NCI-H226 (cell line): ENCODE results near the gene NRG2.

Source experiments
- DNase-seq: peaks from one replicate; pipeline ENCODE4 v3.0.0-alpha.2; 2015

NRG2 gene

DNA sequence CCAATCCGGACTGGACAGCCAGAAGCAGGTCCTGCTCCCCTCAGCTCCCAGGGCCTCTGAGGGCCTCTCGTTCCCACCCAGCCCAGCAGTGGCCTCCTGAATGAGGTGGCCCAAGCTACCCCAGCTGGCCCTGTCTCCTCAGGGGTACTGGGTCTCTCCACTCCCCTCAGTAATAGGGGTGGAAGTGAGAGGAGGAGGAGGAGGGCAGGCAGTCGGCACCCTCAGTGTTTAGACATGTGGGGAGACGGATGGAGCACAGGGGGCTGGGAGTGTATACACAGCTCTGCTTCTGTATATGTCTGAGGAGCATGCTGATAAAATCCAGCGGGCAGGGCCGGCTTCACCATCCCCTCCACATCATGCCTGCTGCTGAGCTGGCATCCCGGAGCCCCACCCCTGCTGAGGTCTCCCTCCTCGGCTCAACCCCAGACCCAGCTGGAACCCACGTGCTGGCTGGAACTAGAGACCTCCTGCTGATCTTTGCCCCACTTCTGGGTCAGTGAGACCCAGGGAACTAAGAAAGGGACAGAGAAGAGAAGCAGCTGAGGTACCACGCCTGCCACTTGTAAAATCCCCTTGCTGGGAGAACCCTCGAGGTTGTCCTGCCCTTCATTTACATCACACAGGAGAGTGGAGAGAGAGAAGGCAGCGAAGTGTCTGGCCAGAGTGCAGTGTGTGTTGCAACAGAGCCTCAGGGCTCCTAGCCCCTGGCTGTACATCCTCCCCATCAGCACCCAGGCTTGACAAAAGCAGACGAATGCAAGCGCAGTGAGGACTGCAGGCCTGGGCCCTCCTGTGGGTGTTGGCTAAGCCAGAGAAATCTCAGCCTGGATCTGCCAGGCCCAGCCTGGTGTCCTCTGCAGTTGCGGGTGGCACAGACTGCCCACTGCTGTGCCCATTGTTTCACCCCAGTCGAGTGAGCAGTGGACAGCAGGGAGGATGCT is 170.0 kb downstream of the NRG2 start:
- DNase-seq = no peak

DNA sequence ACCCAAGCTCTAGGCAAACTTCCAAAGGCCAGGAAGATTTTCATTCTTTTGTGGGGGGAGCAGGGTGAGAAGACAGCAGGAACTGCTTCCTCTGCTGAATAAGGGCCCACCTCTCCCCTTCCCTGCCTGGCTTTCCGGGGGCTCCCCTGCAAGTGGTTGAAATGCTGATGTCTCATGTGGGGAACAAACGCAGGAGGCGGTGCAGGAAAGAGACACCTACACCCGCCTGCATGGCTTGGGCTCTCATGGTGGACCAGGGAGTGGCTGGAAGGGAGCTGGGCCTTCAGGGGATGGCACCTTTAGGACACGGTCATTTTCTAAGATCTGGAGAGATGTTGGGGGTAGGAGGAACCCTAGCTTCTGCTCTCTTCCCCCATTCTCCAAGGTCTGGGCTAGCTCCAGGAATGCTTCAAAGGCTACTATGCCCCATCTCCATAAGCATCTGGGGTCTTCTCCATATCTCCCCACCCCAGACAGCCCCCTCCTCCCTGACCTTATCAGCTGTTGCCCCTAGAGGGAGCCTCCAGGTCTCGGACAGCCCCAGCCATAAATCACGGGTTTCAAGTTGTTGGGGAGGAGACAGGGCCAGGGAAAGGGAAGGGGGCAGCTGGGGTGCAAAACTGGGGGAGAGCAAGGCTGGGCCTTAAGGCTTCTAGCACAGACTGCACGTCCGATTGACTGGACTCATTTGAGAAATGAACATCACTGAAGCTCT is 170.9 kb downstream of the NRG2 start:
- DNase-seq = no peak

DNA sequence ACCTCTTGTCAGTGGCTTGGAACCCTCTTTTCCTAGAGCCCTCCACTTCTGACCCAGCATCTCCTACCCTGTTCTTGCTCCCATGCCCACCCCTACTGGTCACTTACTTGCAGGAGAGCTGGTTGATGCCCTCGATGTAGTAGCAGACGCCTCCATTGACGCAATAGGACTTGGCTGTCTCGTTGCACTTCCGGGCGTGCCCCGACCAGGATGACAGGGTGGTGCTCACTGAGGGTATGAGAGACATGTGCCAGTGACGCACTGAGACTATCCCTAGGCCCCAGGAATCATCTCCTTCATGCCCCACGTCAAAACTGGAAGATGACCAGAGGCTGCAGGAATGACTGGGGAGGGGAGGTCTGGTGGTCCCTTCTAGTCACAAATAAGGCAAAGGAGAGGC is 171.5 kb downstream of the NRG2 start:
- DNase-seq = no peak

DNA sequence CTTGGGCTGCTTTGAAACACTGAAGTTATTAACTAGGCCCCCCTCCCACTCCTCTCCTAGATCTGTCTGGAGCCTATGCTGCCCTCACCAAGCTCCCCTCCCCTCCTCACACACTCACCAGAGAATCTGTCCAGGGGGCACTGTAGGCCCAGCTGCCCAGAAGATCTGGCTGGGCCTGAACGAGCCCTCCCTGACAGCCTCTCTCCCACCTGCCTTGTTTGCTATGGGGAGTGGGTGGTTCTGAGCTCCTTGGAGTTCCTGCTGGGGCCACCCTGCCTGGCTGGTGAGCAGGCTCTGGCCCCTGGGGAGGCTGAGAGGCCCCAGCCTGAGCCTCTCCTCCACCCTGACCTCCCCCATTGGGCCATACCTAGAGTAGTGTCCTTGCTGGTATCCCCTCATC is 172.4 kb downstream of the NRG2 start:
- no peak for DNase-seq

DNA sequence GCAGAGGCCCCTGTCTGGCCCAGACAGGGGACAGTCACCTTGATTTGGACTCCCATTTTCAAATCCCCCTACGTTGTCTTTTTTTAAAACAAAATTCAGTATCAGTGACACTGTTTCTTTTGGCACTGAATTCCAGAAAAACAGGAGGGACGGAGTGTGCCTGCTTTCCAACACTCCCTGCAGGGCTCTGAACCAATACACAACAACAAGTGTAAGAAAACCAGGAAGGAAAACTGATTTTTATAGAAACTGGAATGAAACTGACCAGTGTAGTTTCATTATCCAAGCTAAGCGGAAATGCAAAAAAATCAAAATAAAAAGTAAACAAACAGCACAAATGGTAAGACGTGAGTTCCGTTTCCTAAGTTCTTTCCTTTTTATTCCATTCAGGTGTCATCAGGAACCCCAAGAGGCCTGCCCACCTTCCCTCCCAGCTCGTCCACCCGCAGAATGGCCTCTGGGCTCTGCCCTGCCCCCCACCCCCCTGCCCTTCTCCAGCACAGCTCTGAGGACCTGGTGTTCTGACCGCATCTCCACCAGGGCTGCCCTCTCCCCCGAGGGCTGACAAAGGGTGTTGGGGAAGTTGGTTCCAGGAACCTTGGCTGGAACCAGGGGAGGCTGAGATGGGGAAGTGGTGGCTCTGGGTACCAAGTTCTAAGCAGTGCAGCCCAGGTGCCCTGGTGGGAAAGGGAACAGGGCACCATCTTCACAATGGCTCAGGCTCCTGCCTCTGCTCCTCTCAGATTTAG is 173.9 kb downstream of the NRG2 start:
- DNase-seq = no peak

DNA sequence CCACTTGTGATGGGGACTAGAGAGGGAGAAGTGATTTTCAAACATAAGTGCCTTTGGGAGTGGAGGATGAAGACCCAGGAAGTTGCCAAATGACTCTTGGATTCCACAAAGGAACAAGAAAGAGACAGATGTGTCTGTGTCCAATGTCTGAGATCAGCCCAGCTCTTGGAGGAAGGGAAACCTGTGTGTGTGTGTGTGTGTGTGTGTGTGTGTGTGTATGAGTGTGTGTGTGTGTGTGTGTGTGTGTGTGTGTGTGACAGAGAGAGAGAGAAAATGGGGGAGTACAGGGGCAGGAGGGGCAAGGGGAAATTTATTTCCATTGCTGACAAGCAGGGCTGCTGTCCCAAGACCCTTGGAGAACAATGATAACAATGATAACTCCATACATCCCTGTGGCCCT is 175.5 kb downstream of the NRG2 start:
- DNase-seq = no peak

DNA sequence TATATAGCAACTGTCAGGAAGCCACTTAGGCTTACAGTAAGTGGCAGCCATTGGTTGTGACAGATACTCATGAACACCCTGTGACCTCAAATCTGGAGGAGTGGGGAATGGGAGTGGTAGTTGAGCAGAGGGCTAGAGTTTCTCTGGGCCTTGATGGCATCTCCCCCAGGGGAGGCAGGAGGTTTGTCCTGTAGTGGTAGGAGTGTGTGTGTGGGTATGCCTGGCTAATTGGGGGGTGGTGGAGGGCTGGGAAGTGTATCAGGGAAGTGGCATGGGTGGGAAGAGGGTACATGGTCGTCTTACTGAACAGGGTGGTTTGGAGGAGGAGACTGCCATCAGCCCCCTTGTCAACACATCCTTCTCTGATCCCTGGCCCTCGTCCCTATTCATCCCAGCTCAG is 176.0 kb downstream of the NRG2 start:
- no peak for DNase-seq

DNA sequence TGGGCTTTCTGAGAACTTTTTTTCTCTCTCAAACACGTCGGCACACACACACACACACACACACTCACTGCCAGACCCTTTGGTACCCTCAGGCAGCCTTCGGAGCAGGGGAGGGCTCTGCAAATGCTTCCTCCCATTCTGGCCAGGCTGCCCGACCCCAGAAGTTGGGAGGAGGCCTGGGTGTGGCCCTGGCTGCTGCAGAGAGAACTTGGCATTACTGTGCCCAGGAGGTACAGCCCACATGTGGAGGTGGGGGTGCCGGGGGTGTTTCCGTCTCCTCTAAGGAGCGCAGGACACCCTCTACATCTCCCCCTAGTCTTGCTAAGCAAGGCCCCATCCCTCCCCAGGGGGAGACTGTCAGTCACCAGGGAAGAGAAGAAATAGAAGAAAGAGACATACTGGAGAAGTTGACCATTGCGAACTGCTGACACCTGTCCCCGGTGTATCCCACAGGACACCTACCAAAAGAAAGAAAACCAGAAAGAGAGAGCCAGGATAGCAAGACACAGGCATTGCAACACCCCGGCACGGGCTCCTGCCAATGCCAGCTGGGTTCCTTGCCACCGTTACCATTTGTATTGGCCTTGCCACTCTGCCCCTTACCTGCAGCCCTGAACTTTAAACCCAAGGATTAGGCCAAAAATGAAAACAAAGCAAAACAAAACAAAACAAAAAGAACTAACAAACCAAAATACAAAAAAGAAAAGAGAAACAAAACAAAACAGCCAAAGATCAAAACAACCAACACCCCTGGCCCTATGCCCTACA is 178.2 kb downstream of the NRG2 start:
- DNase-seq = no peak

DNA sequence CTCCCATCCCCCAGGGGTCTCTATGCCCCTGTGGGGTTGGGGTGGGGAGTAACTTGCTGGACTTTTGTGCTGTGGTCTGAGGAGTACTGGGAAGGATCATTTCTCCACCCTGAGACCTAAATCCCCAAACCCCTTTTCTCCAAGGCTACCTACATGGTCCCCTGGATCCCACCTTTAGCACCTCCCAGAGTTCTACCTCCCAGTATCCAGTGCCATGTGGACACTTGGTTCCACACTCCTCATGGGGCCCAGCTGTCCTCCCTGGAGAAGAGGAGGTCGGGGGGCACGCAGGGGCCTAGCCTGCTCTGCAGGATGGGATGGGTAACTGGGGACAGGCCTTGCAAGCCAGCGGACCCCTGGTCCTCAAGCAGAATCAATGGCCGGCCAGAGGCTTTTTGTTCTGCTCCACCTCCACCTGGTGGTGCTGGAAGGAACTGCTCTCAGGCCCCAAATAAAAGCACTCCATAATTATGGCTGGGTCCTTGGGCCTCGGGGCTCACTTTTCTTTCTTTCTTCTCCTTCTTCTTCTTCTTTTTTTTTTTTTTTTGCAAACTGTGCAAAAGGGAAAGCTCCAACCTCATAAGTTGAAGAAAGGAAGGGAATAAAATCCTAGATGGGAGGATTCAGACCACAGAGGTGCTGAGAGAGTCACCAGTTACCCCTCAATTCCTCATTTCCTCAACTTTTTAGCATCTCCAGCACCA is 179.1 kb downstream of the NRG2 start:
- DNase-seq = no peak

DNA sequence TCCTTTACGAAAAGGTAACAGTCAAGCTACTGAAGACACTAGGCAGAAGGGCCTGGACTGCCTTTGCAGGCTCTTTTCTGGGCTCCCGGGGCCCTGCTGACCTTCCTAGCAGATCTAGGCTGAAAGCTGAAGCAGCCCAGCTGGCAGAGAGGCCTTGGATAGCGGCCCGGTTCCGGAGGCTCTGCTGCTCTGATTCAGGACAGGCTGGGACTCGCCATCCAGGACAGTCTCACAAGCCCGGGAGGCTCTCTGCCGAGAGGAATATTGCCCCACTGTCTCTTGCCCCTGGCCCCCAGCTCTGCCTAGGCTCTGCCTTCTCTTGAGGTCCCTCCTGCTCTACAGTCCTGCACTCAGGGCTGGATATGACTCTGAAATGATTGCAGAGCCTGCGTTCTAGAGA is 179.7 kb downstream of the NRG2 start:
- no peak for DNase-seq

DNA sequence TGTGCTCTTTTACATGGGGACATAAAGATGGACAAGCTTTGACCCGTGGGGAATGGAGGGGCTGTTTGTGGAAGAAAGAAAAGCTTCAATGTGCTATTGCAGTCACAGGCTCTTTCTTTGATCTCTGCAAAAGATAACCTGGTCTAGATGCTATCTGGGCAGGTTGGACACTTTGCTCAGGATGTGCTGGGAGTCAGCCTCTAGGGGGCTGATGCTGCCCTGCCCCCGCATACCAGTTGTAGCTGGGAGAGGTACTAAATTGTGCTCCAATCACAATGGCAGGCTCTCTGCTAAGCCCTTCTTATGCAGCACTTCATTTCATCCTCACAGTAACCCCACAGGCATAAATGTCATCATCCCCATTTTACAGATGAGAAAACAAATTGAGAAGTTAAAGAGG is 180.3 kb downstream of the NRG2 start:
- no peak for DNase-seq

DNA sequence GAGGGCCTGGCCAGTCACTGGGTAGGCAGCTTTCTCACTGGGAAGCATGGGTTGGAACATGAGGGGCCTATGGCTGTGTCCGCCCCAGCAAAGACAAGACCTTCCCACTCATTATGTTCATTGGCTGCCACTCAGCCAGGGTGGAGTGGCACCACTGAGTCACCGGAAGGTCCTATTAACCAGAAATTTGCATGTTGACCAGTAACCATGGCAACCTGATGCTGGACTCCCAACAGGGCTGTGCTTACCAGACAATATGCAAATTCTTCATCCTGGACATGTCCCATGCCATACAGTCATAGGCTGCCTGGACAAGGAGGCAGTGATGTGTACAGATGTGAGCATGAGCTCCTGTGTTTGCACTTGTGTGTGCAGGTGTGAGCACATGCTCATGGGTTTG is 180.8 kb downstream of the NRG2 start:
- no peak for DNase-seq

DNA sequence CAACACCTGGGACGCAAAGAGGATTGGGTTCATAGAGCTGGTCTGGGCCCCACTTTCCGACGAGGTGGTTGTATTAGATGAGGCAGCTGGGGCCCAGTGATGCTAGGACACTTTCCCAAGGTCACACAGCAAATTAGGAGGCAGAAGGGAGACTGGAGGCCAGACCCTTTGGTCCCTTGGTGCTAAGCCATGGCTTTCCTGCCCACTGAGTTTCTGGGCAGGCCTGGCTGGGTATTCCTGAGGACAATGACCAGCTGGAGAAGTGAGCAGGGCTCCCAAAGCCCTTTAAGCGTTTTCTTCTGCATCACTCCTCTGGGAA is 181.3 kb downstream of the NRG2 start:
- DNase-seq = no peak

DNA sequence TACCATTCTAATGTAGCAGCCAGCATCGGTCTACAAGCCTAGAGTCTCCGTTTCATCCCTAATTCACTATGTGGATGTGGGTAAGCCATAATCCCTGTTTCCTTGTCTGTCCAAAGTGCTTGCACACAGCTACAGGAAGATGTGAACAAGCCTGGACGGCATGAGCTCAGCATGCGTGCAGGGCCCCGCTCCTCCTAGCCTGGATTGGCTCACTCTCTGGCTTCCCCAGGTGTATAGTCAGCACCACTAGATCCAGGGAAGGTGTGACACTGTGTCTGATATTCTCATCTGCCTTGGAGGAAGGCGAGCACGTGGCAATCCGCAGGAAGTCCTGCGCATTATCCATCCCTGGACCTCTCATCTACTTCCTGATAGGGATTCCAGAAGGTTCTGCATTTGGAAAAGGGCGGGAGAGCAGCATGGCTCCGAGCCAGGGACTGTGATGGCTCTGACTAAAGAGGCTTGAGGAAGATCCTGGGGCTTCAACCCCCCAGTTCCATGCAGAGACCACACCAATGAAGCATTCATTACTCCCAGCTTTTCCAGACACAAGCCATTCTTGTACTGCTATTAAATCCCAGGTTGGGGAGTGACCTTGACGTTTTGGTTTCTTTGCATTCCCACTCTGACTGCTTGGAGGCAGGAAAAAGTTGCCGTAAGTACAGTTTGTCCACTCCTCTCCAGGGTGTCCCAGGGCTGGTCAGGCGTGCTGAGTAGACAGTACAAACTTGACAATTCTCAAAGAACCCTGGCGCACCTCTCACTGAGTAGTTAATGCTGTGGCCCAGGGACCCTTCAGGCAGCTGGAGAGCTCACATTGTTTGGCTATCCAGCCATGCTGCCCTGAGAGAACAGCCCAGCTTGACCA is 181.8 kb downstream of the NRG2 start:
- no peak for DNase-seq

DNA sequence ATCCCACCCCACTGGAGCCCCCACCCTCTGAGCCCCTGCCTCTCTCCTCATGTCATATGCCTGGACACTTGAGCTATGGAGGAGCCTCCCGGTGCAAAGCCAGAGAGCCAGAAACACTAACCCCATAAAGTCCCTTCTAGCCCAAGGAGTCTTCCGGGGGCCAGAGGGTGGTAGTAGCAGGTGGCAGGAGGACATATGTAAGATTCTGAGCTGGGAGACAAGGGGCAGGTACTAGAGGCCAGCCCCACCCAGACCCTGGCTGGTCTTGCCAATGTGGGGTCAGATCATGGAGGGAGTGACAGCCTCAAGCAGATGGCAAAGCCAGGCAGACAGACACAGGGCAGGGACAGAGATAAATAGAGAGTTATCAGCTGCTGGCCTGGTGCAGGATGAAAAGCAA is 184.1 kb downstream of the NRG2 start:
- DNase-seq = no peak

DNA sequence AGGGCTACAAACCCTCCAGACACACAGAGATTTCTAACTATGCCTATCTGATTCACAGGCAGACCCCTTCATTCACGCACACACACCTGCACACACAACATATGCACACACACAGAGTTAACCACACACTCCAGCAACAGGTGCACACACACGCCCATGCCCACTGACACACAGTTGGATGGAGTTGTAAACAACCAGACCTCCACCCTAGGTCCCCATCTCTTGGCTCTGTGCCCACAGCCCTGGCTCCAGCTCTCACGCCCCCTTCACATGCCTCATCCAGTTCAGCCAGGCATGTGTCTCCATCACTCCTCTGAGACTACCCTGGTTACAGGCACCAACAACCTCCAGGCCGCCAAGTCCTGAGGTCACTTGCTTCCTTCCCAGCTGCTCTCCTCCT is 186.4 kb downstream of the NRG2 start:
- no peak for DNase-seq

DNA sequence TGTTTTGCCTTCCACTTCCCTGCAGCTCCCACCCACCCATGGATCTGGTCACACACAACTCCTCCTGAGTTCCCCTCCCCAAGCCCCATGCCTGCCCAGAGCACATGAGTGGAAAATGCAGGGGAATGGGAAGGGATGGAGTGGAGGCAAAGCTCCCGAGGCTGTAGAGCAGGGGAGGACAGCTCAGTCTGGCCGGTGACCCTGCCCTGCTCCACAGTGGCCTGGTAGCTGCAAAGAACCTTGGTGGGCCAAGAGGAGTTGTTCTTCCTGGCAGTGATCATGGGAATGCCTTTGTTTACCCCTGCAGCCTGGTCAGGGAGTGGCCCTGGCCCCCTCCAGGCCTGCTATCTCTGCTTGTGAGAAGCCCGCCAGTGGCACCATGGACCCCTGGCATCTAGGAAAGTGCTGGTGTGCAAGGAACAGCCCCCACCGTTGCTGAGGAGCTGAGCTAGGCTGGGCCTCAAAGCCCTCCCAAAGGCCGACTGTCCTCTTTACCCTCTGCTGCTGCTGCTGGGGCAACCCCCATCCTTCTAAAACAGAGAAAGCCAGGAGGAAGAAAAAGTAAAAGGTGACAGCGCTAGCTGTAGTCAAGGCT is 187.1 kb downstream of the NRG2 start:
- DNase-seq = no peak

DNA sequence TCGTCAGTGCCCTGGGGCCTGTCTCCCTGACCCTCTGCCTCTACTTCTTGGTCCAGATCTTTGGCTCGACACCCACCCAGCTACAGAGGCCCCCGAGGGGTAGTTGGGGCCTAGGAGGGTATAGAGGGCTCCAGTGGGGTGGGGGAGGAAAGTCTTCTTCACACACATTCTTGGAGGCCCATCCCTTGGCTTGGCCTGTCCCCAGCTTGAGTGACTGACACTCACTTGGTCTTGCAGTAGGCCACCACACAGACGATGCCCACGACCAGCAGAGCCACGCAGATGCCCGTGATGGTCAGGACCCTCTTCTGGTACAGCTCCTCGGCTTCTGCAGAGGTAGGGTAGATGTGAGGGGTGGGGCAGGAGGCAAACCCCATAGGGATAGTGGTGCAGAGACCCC is 187.6 kb downstream of the NRG2 start:
- no peak for DNase-seq

DNA sequence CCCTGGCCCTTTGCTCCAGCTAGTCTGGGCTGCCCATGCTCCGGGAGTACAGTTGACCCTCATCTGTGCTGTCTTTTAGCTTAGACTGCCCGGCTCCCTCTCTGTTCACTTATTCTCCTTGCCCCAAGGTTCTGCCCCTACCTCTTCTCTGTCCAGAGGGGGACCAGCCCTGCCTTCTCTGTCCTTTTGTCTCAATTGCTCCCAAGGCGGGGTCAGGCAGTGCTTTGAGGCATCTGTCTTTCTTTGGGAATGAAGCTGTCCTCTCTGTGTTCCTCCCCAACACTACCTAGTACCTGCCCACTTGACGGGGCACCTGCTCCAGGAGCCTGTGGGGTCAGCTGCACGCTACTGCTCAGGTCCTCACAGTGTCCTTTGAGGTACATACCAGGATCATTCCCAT is 188.1 kb downstream of the NRG2 start:
- DNase-seq = no peak

DNA sequence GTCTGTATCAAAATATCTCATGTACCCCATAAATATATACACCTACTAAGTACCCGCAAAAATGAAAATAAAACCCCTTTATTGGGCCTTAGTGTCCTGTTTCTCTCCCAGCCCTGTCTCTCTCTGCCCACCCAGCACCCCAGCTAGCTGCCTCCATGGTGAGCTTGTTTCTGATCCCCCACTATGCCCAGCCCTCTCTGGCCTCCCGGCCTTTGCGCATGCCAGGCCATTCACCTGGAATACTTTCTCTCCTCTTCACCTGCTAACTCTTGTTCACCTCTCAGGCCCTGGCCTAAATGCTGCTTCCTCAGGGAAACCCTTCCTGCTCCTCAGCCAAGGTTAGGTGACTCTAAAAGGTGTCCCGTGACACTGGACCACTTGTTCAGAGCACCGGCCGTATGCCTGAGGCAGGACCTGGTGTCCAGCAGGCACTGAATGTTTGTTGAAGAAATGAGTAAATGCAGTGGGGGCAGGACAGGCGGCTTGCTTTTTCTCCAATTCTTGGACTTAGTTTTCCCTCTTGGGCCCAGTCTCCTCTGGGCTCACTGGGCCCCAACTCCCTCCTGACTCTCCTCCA is 189.0 kb downstream of the NRG2 start:
- no peak for DNase-seq

DNA sequence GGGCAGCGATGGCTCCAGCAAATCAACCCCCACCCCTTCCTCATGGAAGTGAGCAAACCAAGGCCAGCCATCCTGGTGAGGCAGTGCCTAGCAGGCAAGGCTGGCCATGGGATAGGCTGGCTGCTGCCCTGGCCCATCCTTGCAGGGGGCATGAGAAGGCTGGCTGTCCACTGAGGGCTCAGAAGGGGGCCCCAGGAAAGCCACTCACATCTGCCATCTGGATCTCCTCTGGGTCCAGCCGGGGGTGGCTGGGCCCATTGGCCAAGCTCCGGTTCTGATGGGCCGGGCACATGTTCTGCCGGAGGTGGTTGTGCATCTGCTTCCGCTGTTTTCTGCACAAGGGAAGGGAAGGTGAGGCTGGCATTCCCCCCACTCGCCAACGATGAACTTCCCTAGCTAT is 190.4 kb downstream of the NRG2 start:
- DNase-seq = no peak
